Left renal pelvis (tissue), 4 donors: Measurements from ENCODE around the gene RIMBP2. TPM values are rescaled to one million over a fixed set of nuclear protein-coding genes. Genes with fewer than 3 reads are reported as not detected.

Source experiments
- DNase-seq, 4 donors: peaks; one replicate each; pipeline ENCODE4 v3.0.0-alpha.2; 2013; ENCODE audit warnings: low read depth in 4 of 4, low spot score in 3 of 4
- polyA plus RNA-seq, 4 donors: library from polyadenylated mRNA; unstranded; fragments of 120-200 nt; gene quantifications; one replicate each; pipeline ENCODE4 v1.2.1, GENCODE V29; 2013; ENCODE audit not compliant: insufficient read length in 4 of 4

Gene RIMBP2
- polyA plus RNA-seq, 4 donors: 6.1 to 20.6 (median 14.3) TPM

- no peak for DNase-seq
Observed at GRCh38 chr12:130577351-130577750, 138.7 kb downstream of the RIMBP2 start.

GRCh38 chr12:130576371-130576816 lies 139.7 kb downstream of the RIMBP2 start:
- no peak for DNase-seq

- no peak for DNase-seq
Observed at GRCh38 chr12:130574402-130574801, 141.7 kb downstream of the RIMBP2 start.

- no peak for DNase-seq
Observed at GRCh38 chr12:130573766-130574165, 142.3 kb downstream of the RIMBP2 start.

- DNase-seq: no peak
Observed at GRCh38 chr12:130573235-130573634, 142.9 kb downstream of the RIMBP2 start.

- no peak for DNase-seq
Observed at GRCh38 chr12:130572553-130572952, 143.5 kb downstream of the RIMBP2 start.

- DNase-seq: no peak
Observed at GRCh38 chr12:130571734-130572133, 144.4 kb downstream of the RIMBP2 start.

GRCh38 chr12:130571089-130571488 lies 145.0 kb downstream of the RIMBP2 start:
- DNase-seq: no peak

GRCh38 chr12:130569521-130569920 lies 146.6 kb downstream of the RIMBP2 start:
- DNase-seq: no peak

GRCh38 chr12:130568501-130568900 lies 147.6 kb downstream of the RIMBP2 start:
- no peak for DNase-seq

GRCh38 chr12:130568041-130568440 lies 148.1 kb downstream of the RIMBP2 start:
- no peak for DNase-seq

GRCh38 chr12:130566446-130567155 lies 149.5 kb downstream of the RIMBP2 start:
- no peak for DNase-seq

- DNase-seq: no peak
Observed at GRCh38 chr12:130565189-130565588, 150.9 kb downstream of the RIMBP2 start.

GRCh38 chr12:130563323-130563722 lies 152.8 kb downstream of the RIMBP2 start:
- DNase-seq: no peak

GRCh38 chr12:130562716-130563115 lies 153.4 kb downstream of the RIMBP2 start:
- DNase-seq: no peak

- DNase-seq: no peak
Observed at GRCh38 chr12:130560321-130560720, 155.8 kb downstream of the RIMBP2 start.

- no peak for DNase-seq
Observed at GRCh38 chr12:130559806-130560205, 156.3 kb downstream of the RIMBP2 start.

- DNase-seq: no peak
Observed at GRCh38 chr12:130557886-130558765, 158.0 kb downstream of the RIMBP2 start.

- DNase-seq: no peak
Observed at GRCh38 chr12:130557201-130557600, 158.9 kb downstream of the RIMBP2 start.

GRCh38 chr12:130556486-130557055 lies 159.5 kb downstream of the RIMBP2 start:
- no peak for DNase-seq
